Neural cell (in vitro differentiated cells): ENCODE data around the gene CA9.

Experiments used
- EP300 ChIP-seq: fragments of 450-650 bp; conservative IDR thresholded peaks from 2 replicates; pipeline ENCODE4 v1.6.1; 2014; ENCODE audit warnings: antibody characterized with exemption, mild to moderate bottlenecking, moderate library complexity; ENCODE audit not compliant: poor library complexity, severe bottlenecking
- POLR2AphosphoS5 ChIP-seq: IDR thresholded peaks from 2 replicates; pipeline ENCODE4 v1.6.1; 2012
- RAD21 ChIP-seq: fragments of 450-650 bp; conservative IDR thresholded peaks from 2 replicates; pipeline ENCODE4 v1.6.1; 2014; ENCODE audit warnings: antibody characterized with exemption, mild to moderate bottlenecking, moderate library complexity
- SMC3 ChIP-seq: fragments of 450-650 bp; conservative IDR thresholded peaks from 2 replicates; pipeline ENCODE4 v1.6.1; 2014; ENCODE audit warnings: antibody characterized with exemption, mild to moderate bottlenecking, moderate library complexity; ENCODE audit not compliant: poor library complexity
- TF ChIP-seq, protein P1 (sequence below): fragments of 450-650 bp; IDR thresholded peaks from 2 replicates; pipeline ENCODE4 v1.5.1; 2014; ENCODE audit warnings: antibody characterized with exemption, mild to moderate bottlenecking, moderate library complexity; ENCODE audit not compliant: poor library complexity, severe bottlenecking
- TF ChIP-seq, protein P2 (sequence below): IDR thresholded peaks from 2 replicates; pipeline ENCODE4 v1.6.1; 2012; ENCODE audit warnings: borderline replicate concordance

- TF ChIP-seq, protein P1, sequence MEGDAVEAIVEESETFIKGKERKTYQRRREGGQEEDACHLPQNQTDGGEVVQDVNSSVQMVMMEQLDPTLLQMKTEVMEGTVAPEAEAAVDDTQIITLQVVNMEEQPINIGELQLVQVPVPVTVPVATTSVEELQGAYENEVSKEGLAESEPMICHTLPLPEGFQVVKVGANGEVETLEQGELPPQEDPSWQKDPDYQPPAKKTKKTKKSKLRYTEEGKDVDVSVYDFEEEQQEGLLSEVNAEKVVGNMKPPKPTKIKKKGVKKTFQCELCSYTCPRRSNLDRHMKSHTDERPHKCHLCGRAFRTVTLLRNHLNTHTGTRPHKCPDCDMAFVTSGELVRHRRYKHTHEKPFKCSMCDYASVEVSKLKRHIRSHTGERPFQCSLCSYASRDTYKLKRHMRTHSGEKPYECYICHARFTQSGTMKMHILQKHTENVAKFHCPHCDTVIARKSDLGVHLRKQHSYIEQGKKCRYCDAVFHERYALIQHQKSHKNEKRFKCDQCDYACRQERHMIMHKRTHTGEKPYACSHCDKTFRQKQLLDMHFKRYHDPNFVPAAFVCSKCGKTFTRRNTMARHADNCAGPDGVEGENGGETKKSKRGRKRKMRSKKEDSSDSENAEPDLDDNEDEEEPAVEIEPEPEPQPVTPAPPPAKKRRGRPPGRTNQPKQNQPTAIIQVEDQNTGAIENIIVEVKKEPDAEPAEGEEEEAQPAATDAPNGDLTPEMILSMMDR = no peak
- TF ChIP-seq POLR2AphosphoS5 = no peak
- TF ChIP-seq, protein P2, sequence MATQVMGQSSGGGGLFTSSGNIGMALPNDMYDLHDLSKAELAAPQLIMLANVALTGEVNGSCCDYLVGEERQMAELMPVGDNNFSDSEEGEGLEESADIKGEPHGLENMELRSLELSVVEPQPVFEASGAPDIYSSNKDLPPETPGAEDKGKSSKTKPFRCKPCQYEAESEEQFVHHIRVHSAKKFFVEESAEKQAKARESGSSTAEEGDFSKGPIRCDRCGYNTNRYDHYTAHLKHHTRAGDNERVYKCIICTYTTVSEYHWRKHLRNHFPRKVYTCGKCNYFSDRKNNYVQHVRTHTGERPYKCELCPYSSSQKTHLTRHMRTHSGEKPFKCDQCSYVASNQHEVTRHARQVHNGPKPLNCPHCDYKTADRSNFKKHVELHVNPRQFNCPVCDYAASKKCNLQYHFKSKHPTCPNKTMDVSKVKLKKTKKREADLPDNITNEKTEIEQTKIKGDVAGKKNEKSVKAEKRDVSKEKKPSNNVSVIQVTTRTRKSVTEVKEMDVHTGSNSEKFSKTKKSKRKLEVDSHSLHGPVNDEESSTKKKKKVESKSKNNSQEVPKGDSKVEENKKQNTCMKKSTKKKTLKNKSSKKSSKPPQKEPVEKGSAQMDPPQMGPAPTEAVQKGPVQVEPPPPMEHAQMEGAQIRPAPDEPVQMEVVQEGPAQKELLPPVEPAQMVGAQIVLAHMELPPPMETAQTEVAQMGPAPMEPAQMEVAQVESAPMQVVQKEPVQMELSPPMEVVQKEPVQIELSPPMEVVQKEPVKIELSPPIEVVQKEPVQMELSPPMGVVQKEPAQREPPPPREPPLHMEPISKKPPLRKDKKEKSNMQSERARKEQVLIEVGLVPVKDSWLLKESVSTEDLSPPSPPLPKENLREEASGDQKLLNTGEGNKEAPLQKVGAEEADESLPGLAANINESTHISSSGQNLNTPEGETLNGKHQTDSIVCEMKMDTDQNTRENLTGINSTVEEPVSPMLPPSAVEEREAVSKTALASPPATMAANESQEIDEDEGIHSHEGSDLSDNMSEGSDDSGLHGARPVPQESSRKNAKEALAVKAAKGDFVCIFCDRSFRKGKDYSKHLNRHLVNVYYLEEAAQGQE = no peak
- no peak for TF ChIP-seq RAD21
- no peak for TF ChIP-seq SMC3
- no peak for TF ChIP-seq EP300
These were observed 45.2 kb upstream of the CA9 start for GRCh38 chr9:35628389-35628991.
